Coronary artery (tissue), 2 donors: ENCODE data around the gene OGFOD3.
"Not testable (repeated sequence)": the region's sequence is repeated elsewhere in the genome, so short reads cannot be mapped to it uniquely, and the experiment has no call there.

Experiments used
- DNase-seq: peaks from one replicate; pipeline ENCODE4 v3.0.0-alpha.2; 2017; ENCODE audit warnings: low spot score
- H3K27ac ChIP-seq, 2 donors: fragments of 200-600 bp; sonication (generic); one replicate each; pipeline ENCODE4 v1.5.1; 2016 to 2019
- H3K4me3 ChIP-seq: fragments of 200-600 bp; sonication (generic); 2 replicates; pipeline ENCODE4 v1.5.1; 2016; ENCODE audit warnings: mild to moderate bottlenecking, moderate library complexity
- TF ChIP-seq, protein P1 (sequence below): fragments of 200-600 bp; sonication (generic); IDR thresholded peaks from one replicate; pipeline ENCODE4 v1.5.1; 2019; ENCODE audit warnings: antibody characterized with exemption

OGFOD3 gene

DNA sequence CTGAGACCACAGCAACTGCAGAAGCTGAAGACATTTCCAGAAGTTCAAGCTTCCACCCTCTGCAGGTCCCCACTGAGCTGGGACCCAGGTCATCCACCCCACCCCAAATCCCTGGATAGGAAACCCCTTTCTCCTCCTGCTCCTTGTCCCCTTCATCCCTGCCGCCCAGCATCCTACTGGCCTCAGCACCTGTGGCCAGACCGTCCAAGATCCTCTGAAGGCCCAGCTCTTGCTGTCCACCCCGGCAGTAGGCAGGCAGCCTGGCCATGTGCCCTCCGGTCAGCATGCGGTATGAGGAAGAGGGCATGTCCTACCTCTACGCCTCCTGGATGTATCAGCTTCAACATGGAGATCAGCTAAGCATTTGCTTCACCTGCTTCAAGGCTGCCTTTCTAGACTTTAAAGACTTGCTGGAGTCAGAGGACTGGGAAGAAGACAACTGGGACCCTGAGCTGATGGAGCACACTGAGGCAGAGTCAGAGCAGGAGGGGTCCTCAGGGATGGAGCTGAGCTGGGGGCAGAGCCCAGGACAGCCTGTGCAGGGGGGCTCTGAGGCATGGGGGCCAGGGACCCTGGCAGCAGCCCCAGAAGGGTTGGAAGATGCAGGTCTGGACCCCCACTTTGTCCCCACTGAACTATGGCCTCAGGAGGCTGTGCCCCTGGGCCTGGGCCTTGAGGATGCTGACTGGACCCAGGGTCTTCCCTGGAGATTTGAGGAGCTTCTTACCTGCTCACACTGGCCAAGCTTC lies 56.3 kb downstream of the OGFOD3 start:
- TF ChIP-seq, protein P1, sequence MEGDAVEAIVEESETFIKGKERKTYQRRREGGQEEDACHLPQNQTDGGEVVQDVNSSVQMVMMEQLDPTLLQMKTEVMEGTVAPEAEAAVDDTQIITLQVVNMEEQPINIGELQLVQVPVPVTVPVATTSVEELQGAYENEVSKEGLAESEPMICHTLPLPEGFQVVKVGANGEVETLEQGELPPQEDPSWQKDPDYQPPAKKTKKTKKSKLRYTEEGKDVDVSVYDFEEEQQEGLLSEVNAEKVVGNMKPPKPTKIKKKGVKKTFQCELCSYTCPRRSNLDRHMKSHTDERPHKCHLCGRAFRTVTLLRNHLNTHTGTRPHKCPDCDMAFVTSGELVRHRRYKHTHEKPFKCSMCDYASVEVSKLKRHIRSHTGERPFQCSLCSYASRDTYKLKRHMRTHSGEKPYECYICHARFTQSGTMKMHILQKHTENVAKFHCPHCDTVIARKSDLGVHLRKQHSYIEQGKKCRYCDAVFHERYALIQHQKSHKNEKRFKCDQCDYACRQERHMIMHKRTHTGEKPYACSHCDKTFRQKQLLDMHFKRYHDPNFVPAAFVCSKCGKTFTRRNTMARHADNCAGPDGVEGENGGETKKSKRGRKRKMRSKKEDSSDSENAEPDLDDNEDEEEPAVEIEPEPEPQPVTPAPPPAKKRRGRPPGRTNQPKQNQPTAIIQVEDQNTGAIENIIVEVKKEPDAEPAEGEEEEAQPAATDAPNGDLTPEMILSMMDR, result no peak
- DNase-seq, result no peak
- Histone ChIP-seq H3K27ac (no peak overlapping the region), H3K4me3 (no peak overlapping the region)

DNA sequence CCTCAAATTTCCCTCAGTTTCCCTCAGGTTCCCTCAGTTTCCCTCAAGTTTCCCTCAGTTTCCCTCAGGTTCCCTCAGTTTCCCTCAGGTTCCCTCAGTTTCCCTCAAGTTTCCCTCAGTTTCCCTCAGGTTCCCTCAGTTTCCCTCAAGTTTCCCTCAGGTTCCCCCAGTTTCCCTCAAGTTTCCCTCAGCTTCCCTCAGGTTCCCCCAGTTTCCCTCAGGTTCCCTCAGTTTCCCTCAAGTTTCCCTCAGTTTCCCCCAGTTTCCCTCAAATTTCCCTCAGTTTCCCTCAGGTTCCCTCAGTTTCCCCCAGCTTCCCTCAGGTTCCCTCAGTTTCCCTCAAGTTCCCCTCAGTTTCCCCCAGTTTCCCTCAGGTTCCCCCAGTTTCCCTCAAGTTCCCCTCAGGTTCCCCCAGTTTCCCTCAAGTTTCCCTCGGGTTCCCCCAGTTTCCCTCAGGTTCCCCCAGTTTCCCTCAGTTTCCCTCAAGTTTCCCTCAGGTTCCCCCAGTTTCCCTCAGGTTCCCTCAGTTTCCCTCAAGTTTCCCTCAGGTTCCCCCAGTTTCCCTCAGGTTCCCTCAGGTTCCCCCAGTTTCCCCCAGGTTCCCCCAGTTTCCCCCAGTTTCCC lies 58.8 kb downstream of the OGFOD3 start:
- H3K4me3 ChIP-seq, DNase-seq: not testable (repeated sequence)

DNA sequence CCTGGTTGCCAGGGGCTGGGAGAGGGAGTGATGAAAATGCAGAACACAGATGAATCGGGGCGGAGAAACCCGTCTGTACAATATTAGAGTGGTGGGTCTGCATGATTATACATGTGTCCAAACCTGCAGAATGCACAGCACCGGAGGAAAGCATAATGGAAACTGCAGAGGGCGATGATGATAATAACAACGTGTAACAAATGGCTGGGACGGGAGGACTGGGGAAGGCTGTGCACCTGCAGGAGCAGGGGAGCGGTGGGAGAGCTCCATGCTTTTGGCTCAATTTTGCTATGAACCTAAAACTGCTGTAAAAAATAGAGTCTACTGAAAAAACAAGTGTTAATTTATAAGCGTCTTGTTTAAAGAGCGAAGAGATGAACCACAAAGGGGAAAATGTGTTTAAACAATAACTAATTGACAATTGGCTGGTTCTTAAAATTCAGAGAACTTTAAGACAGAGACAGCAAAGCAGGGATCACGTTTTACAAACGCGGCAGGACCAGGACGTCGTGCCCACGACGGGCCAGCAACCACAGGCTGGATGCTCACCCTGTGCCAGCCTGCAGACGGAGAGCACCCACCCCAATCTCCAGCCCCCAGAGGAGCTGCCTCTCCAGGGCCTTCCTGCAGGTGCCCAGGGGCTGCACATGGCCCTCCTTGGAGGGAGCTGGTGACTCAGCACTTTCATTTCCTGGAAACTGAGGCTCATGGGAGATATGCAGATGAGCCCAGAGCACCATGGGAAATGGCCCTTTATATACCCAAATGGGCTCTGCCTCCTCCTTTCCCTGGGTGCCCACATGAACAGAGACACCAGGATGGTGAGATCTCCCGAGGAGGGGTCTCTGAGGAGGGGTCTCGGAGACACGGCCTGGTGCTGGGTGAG lies 59.7 kb downstream of the OGFOD3 start, which contains the start of gene TEX19:
TSS of gene TEX19 (plus strand) at position 783 of the 886 bp plus-strand sequence. CDS start 2,904 bp downstream, outside the sequence.
- H3K4me3 ChIP-seq, result no peak within 1 kb of the TSS
- no peak within 1 kb of the TSS for H3K27ac ChIP-seq
- DNase-seq, result no peak
- TF ChIP-seq, protein P1, result no peak

More for the DNA sequence above, 58.8 kb downstream of the OGFOD3 start:
- H3K27ac ChIP-seq, result not testable (repeated sequence)

DNA sequence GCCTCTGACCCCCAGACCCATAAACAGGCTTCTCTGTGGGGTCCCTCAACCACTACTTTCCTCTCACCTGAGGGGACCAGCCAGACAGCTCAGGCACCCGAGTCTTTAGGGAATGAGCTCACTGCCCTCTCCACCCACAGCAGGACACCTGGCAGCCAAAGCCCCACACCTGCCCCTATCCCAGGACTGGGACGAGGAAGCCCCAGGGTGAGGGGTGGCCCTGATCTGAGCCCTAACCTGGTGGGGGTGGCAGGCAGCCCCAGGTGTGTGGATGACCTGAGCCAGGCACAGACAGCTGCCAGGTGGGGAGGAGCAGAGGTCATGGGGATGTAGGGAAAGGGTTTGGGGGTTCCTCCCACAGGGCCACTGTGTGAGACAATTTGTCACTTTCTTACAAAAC lies 61.0 kb downstream of the OGFOD3 start:
- Histone ChIP-seq H3K4me3 (no peak overlapping the region), H3K27ac (no peak overlapping the region)
- DNase-seq, result no peak
- TF ChIP-seq, protein P1, result no peak

DNA sequence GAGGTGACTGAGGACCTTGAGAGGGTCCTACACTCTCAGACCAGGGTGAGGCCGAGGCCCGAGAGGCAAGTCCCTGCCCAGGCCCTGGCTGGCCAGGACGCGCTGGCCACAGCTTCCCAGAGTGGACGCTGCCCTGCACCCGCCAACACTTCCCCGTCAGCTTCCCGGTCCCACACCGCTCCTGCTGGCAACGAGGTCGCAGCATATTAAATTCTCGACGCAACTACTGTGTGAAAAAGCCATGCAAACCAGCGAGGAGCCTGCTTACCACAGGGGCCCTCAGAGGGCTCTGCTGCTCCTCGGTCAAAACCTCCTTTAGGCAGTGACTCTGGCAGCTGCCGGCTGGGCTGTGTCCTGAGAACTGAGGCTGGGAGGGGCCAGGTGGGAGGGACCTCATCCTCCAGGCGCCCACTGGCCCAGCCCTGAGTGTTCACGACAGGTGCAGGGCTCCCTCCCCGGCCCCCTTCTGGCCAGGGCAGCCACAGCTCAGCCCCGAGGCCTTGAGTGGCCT lies 61.5 kb downstream of the OGFOD3 start:
- no peak for DNase-seq
- Histone ChIP-seq H3K4me3 (no peak overlapping the region), H3K27ac (no peak overlapping the region)
- TF ChIP-seq, protein P1, result no peak

DNA sequence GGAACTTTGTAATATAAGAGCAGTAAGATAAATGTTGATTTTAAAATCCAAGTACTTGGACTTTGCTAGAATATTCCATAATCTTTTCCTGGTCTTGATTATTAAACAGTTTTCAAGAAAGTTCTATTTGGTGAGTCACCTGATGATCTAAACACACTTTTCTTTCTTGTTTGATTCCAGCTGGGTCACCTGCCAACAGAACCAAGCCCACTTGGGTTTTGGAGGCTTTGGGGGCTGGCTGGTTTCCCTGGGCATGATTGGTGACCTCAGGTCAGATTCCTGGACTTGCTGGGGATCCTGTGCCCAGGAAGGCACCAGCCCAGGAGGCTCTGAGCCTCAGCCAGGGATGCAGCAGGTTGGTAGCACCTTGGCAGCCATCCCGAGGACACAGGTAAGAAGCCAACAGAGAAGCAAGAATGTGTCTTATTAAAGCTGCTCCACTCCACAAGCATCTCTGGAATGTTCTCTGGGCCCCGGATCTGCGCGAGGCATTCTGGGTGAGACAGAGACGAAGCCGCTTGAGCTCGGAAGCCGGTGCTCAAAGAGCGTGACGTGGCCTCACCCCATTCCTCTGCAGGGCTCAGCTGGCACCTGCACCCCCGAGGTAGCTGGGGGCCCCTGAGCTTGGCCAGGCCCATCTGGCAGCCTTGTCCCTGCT lies 62.5 kb downstream of the OGFOD3 start:
- TF ChIP-seq, protein P1, result no peak
- Histone ChIP-seq H3K27ac (no peak overlapping the region), H3K4me3 (no peak overlapping the region)
- no peak for DNase-seq
